Posterior cingulate gyrus (tissue), 11 donors: Measurements from ENCODE around the gene FOXO3.

Experiments used
- DNase-seq, 10 donors: peaks; one replicate each; pipeline versions ENCODE4 v3.0.0 to v3.0.0-alpha.2; 2020 to 2021; ENCODE audit warnings: mixed read lengths in 3 of 10
- intact Hi-C: fragments of 100-400 bp; cut with DNase I; formaldehyde crosslinking; loops from one replicate; pipeline ENCODE4 v1.15.1; 2023

Gene FOXO3

DNA sequence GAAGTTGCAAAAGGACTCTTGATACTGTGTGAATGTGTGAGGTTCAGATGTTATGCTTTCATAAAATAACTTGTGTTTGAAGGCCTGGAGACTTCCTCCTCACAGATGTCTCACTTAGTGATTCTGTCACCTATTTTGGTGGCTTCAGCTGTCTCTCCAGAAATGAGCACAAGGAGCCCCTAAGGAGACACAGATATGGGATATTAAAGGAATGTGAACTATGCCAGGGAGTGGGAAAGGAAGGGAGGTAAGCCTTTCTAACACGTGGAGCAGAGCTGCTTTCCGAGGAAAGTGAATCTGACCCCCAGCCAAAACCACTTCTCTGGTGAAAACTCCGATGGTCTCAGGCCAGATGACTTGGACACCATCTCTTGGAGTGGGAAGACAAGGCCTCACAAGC, 10.5 kb upstream of the FOXO3 start:
- intact Hi-C loops, result no loop called here
- DNase-seq, result no peak

- intact Hi-C loops, result loop anchor here (5.0 kb wide), 2 partner anchors 292 to 827 kb away; partner anchors contain the start of genes ARMC2 and CD164
These were observed 5.2 kb upstream of the FOXO3 start for GRCh38 chr6:108555399-108556052.

GRCh38 chr6:108556250-108556649, 4.5 kb upstream of the FOXO3 start:
- intact Hi-C loops, result loop anchor here (5.0 kb wide), 2 partner anchors 291 to 826 kb away; partner anchors contain the start of genes ARMC2 and CD164
- DNase-seq, result no peak

More at GRCh38 chr6:108555399-108556052, 5.2 kb upstream of the FOXO3 start:
- DNase-seq, result no peak

GRCh38 chr6:108556866-108557493, 3.7 kb upstream of the FOXO3 start:
- DNase-seq, result peak in 4 of 10 donors; percentile 11 to 78 (median 14)
- intact Hi-C loops, result loop anchor here (5.0 kb wide), 2 partner anchors 290 to 825 kb away; partner anchors contain the start of genes ARMC2 and CD164

DNA sequence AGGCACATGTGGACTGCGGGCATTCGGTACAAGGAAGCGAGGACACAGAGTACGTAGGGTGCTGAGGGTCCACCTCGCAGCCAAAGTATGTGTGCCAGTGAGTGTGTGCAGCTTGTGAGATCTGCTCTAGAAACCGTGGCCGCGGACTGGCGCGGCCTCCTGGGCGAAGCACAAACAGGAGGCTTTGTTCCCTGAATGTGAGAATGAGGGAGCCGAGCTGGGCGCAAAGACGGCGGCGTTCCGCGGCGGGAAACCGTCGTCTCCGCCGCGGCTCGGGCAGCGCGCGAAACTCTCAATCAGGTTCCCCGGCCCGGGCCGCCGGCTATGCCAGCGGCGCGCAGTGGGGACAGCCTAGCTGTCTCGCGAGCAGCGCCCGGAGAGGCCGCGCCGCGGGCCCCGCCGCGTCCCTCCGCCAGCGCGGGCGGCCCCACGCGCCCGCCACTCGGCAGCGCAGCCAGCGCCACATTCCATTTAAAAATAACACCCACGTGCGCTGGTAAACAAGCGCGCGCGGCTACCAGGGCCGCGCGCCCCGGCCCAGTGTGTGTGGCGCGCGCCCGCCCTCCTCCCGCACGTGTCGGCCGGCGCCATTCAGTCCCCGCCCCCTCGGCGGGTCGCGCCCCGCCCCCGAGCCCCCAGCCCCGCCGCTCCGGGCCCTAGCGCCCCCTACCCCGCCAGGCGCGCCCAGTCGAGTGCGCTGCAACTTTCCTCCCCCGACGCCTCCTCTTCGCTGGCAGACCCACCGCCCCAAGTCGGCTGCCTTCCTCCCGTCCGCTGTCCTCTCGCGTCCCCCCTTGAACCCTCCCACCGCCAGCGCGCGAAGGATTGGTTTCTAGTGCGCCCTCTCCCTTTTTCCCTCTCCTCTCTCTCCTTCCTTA, 3.0 kb upstream of the FOXO3 start:
- intact Hi-C loops, result loop anchor here (2.0 to 5.0 kb wide), 3 partner anchors 225 to 825 kb away; partner anchors contain the start of genes ARMC2 and CD164
- DNase-seq, result peak in 8 of 10 donors; percentile 60 to 94 (median 68)

GRCh38 chr6:108558372-108559096, 2.2 kb upstream of the FOXO3 start:
- peak; percentile 96 to 100 (median 98) for DNase-seq
- intact Hi-C loops, result loop anchor here (2.0 to 5.0 kb wide), 3 partner anchors 224 to 824 kb away; partner anchors contain the start of genes ARMC2 and CD164

DNA sequence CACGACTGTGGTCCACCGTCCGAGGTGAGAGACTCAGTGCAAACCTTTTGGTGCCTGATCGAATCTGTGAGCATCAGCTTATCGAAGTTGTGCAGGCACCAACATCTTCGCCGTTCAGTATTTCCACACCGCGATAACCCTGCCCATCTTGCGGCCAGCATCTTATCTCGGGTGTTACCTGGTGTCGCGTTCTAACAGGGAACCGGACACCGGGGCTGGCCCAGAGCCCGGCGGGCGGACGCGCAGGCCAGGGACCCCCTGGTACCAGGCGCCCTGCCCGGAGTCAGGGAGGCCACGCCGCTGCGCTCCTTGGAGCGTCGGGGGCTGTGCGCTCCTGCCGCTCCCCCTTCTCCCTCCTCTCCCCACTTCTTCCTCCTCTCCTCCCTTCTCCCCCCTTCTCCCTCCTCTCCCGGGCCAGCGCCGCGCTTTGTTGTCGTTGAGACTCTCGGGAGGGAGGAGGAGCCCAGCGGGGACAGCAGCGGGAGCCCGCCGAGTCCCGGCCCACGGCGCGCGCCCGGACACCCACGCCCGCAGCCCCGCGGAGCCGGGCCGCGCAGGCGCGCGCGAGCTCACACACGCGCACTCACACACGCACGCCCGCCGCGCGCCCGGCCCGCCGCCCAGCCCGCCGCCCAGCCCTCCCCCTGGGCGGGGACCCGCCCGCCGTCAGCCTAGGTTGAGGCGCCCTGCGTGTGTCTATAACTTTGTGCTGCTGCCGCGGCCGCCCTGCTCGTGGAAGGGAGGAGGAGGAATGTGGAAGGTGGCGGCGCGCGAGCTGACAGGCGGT, 1.4 kb upstream of the FOXO3 start:
- peak; percentile 83 to 99 (median 94) for DNase-seq
- intact Hi-C loops, result loop anchor here (2.0 to 5.0 kb wide), 3 partner anchors 224 to 823 kb away; partner anchors contain the start of genes ARMC2 and CD164

DNA sequence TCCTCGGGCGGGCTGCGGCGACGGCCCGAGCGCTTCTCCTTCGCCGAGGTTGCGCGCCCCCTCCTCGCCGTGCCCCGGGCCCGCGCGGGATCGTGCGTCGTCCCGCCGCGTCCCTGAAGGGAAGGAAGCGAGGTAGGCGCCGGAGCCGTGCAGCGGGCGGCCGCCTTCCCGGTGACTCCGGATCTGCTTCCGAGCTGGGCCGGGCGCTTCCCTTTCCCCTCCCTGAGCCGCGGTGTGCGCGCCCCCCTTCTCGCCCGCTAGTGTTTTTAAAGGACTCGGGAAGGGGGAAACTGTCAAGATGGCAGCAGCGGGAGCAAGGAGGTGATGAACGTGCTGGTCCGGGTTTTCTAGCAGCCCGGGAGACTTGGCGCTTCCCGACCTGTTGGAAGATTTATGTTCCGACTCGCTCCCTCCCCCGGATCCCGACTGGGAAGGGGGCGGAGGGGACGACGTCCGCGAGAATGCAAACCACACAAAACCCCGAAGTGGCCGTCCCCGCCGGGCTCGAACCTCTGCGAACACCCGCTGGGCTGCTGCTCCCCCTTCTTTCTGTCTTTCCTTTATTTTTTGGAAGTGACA, 744 bp upstream of the FOXO3 start:
- intact Hi-C loops, result loop anchor here (2.0 to 10.0 kb wide), 4 partner anchors 95 to 822 kb away; partner anchors contain the start of genes ARMC2 and CD164
- DNase-seq, result peak in 8 of 10 donors; percentile 30 to 94 (median 54)

DNA sequence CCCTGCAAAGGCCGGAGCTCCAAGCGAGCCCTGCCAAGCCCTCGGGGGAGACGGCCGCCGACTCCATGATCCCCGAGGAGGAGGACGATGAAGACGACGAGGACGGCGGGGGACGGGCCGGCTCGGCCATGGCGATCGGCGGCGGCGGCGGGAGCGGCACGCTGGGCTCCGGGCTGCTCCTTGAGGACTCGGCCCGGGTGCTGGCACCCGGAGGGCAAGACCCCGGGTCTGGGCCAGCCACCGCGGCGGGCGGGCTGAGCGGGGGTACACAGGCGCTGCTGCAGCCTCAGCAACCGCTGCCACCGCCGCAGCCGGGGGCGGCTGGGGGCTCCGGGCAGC, 561 bp downstream of the FOXO3 start:
- intact Hi-C loops, result loop anchor here (10.0 kb wide), 1 partner anchor 94 kb away; no protein-coding TSS in a partner anchor
- DNase-seq, result peak in 1 of 10 donors; percentile 77

DNA sequence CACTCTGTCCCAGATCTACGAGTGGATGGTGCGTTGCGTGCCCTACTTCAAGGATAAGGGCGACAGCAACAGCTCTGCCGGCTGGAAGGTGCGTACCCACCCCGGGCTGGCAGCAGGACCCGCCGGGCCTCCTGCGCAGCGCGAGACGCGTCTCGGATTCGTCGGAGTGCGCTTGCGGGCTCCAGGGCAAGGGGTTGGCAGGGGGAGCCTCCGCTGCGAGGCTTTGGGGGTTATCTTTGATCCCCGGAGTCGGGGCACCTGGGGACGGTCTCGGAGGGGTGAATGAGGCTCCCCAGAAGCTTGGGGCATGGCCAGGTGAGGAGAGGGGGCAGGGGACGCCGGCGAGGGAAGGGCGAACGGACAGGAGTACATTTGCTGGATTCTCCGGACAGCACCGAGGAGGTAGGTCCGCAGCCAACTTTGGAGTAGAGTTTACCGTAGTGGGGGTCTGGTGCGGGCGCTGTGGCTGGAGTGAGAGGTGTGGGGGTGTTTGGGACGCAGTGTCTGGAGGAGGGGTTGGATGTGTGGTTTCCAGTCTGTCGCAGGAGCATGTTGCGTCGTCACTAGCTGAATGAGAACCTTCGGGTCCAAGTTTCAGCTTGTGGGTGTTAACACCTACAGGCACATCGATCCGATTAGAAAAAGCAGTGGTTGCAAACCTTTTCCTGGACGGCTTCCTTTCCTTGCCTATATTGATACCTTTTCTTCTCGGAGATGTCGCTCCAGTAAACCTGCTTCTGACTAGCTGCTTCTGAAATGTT, 1.2 kb downstream of the FOXO3 start:
- intact Hi-C loops, result loop anchor here (10.0 kb wide), 1 partner anchor 93 kb away; no protein-coding TSS in a partner anchor

GRCh38 chr6:108562503-108562993, 1.8 kb downstream of the FOXO3 start:
- intact Hi-C loops, result loop anchor here (10.0 kb wide), 1 partner anchor 92 kb away; no protein-coding TSS in a partner anchor
- DNase-seq, result peak in 6 of 10 donors; percentile 14 to 88 (median 41)

More for the DNA sequence above, 1.2 kb downstream of the FOXO3 start:
- DNase-seq, result peak in 5 of 10 donors; percentile 13 to 84 (median 33)

- DNase-seq, result no peak
- intact Hi-C loops, result loop anchor here (10.0 kb wide), 1 partner anchor 92 kb away; no protein-coding TSS in a partner anchor
These were observed 2.6 kb downstream of the FOXO3 start for GRCh38 chr6:108563292-108563691.

GRCh38 chr6:108564178-108564577, 3.5 kb downstream of the FOXO3 start:
- no peak for DNase-seq
- intact Hi-C loops, result loop anchor here (10.0 kb wide), 1 partner anchor 91 kb away; no protein-coding TSS in a partner anchor

- DNase-seq, result no peak
These were observed 4.5 kb downstream of the FOXO3 start for GRCh38 chr6:108565091-108565766.

DNA sequence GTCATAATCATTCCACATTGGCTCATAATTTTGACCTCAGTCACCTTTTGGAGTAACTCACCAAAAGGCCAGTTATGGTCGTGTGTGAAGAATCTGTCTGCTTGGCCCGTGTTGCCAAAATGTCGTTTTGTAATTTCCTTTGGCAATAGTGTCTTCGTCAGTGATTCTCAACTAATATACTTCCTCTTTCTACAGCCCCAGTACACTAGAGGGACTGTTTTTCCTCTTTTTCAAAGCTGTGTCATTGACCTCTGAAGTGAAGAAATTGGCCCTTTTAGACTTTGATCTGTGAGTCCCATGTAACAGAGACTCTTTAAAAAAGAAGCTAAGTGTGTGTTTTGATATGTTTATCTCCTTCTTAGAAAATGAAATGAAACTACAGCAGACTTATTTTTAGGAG, 5.2 kb downstream of the FOXO3 start:
- intact Hi-C loops, result loop anchor here (10.0 kb wide), 1 partner anchor 89 kb away; no protein-coding TSS in a partner anchor
- no peak for DNase-seq

More at GRCh38 chr6:108565091-108565766, 4.5 kb downstream of the FOXO3 start:
- intact Hi-C loops, result loop anchor here (10.0 kb wide), 1 partner anchor 90 kb away; no protein-coding TSS in a partner anchor

- intact Hi-C loops, result loop anchor here (10.0 kb wide), 1 partner anchor 88 kb away; no protein-coding TSS in a partner anchor
These were observed 5.7 kb downstream of the FOXO3 start for GRCh38 chr6:108566406-108566805.

More at GRCh38 chr6:108566406-108566805, 5.7 kb downstream of the FOXO3 start:
- no peak for DNase-seq
